GM12873 (cell line): ENCODE measurements around the gene LDHB.

Source experiments
- TF ChIP-seq, protein P1 (sequence below): IDR thresholded peaks from 2 replicates; pipeline ENCODE4 v1.5.1; 2012; ENCODE audit warnings: low read depth, mild to moderate bottlenecking, moderate library complexity, low read length, control low read depth; ENCODE audit not compliant: insufficient read depth; ENCODE audit errors: missing control alignments

LDHB gene

DNA sequence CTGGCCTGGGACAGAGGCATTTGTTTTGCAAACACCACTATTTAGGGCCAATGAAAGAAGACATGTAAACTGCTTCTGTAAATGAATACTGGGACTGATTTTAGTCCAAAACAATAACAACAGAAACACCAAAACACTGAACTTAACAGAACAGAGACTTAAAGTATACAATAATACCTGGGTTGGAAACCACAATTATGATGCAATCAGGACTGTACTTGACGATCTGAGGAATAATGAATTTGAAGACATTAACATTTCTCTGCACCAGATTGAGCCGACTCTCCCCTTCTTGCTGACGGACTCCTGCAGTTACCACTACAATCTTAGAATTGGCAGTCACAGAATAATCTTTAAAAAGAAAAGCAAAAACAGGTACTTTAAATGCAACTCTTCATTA, 13.9 kb downstream of the LDHB start:
- TF ChIP-seq, protein P1, sequence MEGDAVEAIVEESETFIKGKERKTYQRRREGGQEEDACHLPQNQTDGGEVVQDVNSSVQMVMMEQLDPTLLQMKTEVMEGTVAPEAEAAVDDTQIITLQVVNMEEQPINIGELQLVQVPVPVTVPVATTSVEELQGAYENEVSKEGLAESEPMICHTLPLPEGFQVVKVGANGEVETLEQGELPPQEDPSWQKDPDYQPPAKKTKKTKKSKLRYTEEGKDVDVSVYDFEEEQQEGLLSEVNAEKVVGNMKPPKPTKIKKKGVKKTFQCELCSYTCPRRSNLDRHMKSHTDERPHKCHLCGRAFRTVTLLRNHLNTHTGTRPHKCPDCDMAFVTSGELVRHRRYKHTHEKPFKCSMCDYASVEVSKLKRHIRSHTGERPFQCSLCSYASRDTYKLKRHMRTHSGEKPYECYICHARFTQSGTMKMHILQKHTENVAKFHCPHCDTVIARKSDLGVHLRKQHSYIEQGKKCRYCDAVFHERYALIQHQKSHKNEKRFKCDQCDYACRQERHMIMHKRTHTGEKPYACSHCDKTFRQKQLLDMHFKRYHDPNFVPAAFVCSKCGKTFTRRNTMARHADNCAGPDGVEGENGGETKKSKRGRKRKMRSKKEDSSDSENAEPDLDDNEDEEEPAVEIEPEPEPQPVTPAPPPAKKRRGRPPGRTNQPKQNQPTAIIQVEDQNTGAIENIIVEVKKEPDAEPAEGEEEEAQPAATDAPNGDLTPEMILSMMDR: no peak

DNA sequence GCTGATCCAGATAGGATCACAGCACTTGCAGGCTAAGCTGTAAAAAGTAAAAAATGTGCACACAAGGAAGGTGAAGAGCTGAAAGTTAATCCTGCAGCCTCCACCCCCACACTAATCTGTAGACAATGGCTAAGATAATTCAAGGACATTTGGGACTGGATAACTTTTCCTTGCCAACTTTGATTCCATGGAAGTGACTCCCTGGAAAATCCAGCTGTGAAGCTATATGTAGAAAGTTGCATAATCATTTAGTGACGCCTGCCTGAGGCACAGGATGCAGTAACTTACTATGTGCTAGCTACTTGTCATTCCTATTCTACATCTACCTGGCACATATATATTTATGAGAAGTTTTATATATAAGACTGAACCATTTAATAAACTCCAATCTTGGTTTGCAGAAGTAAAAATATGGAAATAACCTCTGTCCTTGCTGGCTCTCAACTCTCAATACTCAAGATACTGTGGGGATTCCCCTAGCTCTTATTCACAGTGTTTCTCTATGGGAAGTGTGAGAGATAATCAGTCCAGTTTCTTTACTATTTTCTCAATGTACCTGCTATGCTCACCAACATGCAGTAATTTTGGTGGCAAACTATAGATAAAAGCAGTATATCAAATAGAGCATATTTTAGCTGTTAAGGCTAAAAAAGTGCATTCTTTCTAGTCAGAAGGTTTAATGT, 14.8 kb downstream of the LDHB start:
- TF ChIP-seq, protein P1: no peak

DNA sequence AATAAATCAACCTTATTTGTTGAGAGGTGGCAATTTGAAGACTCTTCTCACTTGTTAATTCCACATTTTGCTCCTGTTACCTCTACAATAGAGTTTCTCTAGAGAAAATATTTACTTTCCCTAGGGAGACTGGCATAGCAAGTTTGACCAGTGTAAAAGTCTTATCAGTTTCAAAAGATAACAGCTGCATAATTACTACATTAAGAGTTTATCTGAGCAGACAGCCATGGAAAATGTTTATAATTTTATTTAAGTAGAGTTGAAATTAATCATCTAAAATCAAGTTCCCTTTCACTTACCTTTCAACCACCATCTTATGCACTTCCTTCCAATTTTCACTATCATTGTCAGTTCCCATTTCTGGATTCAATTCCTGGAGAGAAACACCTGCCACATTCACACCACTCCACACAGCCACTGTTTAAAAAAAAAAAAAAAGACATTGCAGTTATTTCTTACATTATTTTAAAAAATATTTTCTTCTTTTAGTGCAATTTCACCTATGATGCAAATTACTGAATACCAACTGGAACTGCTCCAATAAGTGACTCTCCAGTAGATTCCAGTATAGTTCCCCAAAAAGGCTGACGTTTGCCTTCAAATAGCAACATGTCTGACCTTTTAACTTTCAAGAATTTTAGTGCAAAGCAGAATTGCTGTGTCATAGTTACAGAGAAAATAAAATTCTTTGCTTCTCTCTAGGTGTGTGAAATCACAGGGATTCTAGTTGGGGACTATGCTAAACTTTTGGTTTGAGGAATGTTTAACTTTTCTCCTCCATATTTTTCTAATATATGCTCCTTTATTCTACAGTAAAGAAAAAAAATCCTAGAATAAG, 19.4 kb downstream of the LDHB start:
- TF ChIP-seq, protein P1: no peak

DNA sequence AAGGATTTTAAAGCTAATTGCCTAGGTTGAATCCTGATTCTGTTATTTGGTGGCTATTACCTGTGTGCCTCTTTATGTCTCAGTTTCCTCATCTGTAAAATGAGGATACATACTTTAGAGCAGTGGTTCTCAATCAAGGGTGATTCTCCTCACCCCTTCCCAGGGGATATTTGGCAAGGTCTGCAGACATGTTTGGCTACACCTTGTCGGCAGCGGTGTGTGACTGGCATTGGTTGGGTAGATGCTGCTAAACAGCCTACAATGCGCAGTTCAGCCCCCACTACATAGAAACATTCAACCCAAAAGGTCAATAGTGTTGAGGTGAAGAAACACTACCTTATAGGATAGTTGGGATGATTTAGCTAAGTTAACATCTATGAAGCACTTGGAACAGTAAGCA, 23.4 kb downstream of the LDHB start:
- TF ChIP-seq, protein P1: no peak

DNA sequence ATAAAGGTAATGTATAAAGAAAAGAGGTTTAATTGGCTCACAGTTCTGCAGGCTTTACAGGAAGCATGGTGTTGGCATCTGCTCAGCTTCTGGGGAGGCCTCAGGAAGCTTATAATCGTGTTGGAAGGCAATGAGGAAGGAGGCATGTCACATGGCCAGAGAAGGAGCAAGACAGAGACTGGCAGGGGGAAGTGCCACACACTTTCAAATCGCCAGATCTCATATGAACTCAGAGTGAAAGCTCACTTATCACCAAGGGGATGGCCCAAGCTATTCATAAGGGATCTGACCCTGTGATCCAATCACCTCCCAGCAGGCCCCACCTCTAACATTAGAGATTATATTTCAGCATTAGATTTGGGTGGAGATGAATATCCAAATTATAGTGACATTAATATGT, 26.3 kb downstream of the LDHB start:
- TF ChIP-seq, protein P1: no peak

DNA sequence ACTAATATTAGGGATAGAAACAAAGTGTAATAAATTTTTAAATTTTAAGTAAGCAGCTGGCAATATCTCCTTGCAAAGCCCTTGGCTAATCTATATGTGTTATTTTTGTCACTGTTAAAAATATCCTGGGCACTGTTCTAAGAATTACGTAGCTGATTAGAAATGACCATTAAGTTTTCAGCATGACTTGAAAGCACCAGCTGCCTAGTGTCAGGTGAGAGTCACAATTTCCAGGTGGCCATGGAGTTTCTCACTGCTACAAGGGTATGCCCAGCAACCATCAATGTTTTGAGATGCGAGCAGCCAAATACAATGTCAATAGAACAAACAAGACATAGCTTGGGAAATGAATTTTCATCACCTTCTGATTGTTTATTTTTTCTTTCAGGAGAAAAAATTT, 29.7 kb downstream of the LDHB start:
- TF ChIP-seq, protein P1: no peak

DNA sequence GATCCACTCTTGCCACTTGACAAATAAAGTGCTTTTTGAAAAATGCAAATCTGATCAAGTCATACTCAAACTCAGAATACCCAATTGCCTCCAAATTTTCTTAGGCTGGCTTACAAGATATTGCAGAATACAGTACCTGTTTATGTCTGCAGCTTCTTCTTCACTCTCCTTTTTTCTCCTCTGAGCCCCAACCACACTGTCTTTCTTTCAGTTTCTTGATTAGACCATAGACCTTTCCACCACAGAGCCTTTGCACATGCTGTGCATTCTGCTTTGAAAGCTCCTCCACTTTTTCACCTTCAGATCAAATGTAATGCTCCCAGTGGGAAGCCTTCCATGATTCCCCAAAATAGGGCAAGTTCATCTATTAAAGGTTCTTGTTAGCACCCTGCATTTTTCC, 39.1 kb downstream of the LDHB start:
- TF ChIP-seq, protein P1: no peak
